Esophagus squamous epithelium (tissue), 5 donors: ENCODE results near the gene SYNRG. TPM values are rescaled to one million over a fixed set of nuclear protein-coding genes. Genes with fewer than 3 reads are reported as not detected.
"Not testable (repeated sequence)": the region's sequence is repeated elsewhere in the genome, so short reads cannot be mapped to it uniquely, and the experiment has no call there.

ENCODE experiments used
- DNase-seq: peaks from one replicate; lab custom pipeline; 2025; lab: John Stamatoyannopoulos, UW
- H3K27ac ChIP-seq, 4 donors: fragments of 200-600 bp; sonication (generic); one replicate each; pipeline ENCODE4 v1.5.1; 2016 to 2019; ENCODE audit warnings: mild to moderate bottlenecking in 1 of 4
- H3K27me3 ChIP-seq, 4 donors: fragments of 200-600 bp; sonication (generic); 1 replicate in 3 of 4; 2 replicates in 1 of 4; pipeline versions ENCODE4 v1.5.1 to v1.6.0; 2017 to 2021; ENCODE audit warnings: antibody characterized with exemption in 1 of 4
- H3K36me3 ChIP-seq, 3 donors: fragments of 200-600 bp; sonication (generic); one replicate each; pipeline ENCODE4 v1.5.1; 2016 to 2019
- H3K4me1 ChIP-seq, 3 donors: fragments of 200-600 bp; sonication (generic); one replicate each; pipeline ENCODE4 v1.5.1; 2017 to 2019
- H3K4me3 ChIP-seq, 4 donors: fragments of 200-600 bp; sonication (generic); 1 replicate in 3 of 4; 2 replicates in 1 of 4; pipeline ENCODE4 v1.5.1; 2016 to 2019; ENCODE audit warnings: mild to moderate bottlenecking in 2 of 4, moderate library complexity in 1 of 4
- H3K9me3 ChIP-seq, 3 donors: fragments of 200-600 bp; sonication (generic); one replicate each; pipeline ENCODE4 v1.5.1; 2016 to 2019
- POLR2A ChIP-seq, 4 donors: fragments of 450-650 bp; IDR thresholded peaks; one replicate each; pipeline ENCODE4 v1.6.1; 2017; ENCODE audit warnings: antibody characterized with exemption in 4 of 4, mild to moderate bottlenecking in 4 of 4, moderate library complexity in 3 of 4
- WGBS, 2 donors: methylation state at CpG; one replicate each; pipeline ENCODE4 v1.1.5; 2018; 5-methylcytosine and 5-hydroxymethylcytosine counted together
- intact Hi-C: fragments of 100-400 bp; cut with DNase I; formaldehyde crosslinking; loops from one replicate; pipeline ENCODE4 v1.15.0; 2022
- total RNA-seq, 4 donors: library from RNA; depleted of rRNA; stranded (reverse); fragments of >200 nt; gene quantifications; one replicate each; pipeline ENCODE4 v1.1.0, GENCODE V29; 2016
- TF ChIP-seq, protein P1 (sequence below), 6 experiments: fragments of 450-650 bp in 4 of 6; fragments of 200-600 bp in 2 of 6; sonication (generic) in 2 of 6; IDR thresholded peaks; one replicate each; pipeline ENCODE4 v1.5.1; 2016 to 2019; ENCODE audit warnings: antibody characterized with exemption in 6 of 6, mild to moderate bottlenecking in 4 of 6, moderate library complexity in 4 of 6
- donor health status: DM: yes; HTN: yes; CAD: no.

Gene SYNRG
- total RNA-seq, 4 donors from 2014 or later = 16.5 to 24.2 (median 21.3) TPM

GRCh38 chr17:37640015-37640414, 30.8 kb upstream of the SYNRG start:
- Histone ChIP-seq H3K27ac (no peak overlapping the region), H3K4me1 (peaks cover 0 to 51% (median 11%) of the 10 kb centered on the region in 3 donors), H3K36me3 (peaks cover 0 to 66% (median 4%) of the 10 kb centered on the region in 3 donors), H3K4me3 (no peak overlapping the region), H3K9me3 (no peaks in the 10 kb centered on the region), H3K27me3 (peaks cover 0 to 10% (median 0%) of the 10 kb centered on the region in 4 donors)
- no peak for DNase-seq
- TF ChIP-seq POLR2A (IDR thresholded peaks at IDR 0.05) = no peak
- intact Hi-C loops = no loop called here

DNA sequence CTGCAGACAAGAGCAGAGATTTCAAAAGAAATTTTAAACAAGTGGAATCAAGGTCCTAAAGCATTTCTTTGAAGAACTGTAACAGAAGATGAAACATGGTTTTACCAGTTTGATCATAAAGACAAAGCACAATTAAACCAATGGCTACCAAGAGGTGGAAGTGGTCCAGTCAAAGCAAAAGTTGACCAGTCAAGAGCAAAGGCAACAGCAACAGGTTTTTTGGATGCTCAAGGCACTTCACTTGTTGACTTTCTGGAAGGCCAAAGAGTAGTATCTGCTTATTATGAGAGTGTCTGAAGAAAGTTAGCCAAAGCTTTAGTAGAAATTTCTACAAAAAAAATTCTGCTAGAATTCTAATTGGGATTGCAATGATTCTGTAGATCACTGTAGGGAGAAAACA, 28.7 kb upstream of the SYNRG start:
- Histone ChIP-seq H3K4me1 (peaks cover 0 to 41% (median 8%) of the 10 kb centered on the region in 3 donors), H3K27me3 (no peaks in the 10 kb centered on the region), H3K4me3 (no peak overlapping the region), H3K27ac (no peak overlapping the region), H3K36me3 (peaks cover 0 to 87% (median 4%) of the 10 kb centered on the region in 3 donors), H3K9me3 (no peaks in the 10 kb centered on the region)
- no peak for DNase-seq
- no peak for TF ChIP-seq POLR2A (IDR thresholded peaks at IDR 0.05)
- TF ChIP-seq, protein P1, sequence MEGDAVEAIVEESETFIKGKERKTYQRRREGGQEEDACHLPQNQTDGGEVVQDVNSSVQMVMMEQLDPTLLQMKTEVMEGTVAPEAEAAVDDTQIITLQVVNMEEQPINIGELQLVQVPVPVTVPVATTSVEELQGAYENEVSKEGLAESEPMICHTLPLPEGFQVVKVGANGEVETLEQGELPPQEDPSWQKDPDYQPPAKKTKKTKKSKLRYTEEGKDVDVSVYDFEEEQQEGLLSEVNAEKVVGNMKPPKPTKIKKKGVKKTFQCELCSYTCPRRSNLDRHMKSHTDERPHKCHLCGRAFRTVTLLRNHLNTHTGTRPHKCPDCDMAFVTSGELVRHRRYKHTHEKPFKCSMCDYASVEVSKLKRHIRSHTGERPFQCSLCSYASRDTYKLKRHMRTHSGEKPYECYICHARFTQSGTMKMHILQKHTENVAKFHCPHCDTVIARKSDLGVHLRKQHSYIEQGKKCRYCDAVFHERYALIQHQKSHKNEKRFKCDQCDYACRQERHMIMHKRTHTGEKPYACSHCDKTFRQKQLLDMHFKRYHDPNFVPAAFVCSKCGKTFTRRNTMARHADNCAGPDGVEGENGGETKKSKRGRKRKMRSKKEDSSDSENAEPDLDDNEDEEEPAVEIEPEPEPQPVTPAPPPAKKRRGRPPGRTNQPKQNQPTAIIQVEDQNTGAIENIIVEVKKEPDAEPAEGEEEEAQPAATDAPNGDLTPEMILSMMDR (IDR thresholded peaks at IDR 0.05) = no peak
- intact Hi-C loops = no loop called here

DNA sequence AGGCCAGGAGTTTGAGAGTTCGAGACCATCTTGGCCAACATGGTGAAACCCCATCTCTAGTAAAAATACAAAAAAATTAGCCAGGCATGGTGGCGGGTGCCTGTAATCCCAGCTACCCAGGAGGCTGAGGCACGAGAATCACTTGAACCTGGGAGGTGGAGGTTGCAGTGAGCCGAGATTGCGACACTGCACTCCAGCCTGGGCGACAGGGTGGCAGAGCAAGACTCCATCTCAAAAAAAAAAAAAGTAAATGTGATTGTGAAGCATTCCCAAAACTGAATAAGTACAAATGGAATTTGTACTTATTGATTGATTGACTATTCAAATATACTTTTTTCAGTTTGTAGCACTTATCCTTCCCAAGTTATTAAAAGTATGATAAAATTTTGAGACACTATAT, 7.2 kb upstream of the SYNRG start:
- DNase-seq, H3K27me3 ChIP-seq, H3K27ac ChIP-seq, H3K4me1 ChIP-seq, H3K4me3 ChIP-seq, H3K9me3 ChIP-seq, intact Hi-C loops: not testable (repeated sequence)
- peaks cover 0 to 91% (median 8%) of the 10 kb centered on the region in 3 donors for H3K36me3 ChIP-seq
- WGBS, 2 donors = 90 to 93% methylated on average over 6 of the region's 6 CpGs

DNA sequence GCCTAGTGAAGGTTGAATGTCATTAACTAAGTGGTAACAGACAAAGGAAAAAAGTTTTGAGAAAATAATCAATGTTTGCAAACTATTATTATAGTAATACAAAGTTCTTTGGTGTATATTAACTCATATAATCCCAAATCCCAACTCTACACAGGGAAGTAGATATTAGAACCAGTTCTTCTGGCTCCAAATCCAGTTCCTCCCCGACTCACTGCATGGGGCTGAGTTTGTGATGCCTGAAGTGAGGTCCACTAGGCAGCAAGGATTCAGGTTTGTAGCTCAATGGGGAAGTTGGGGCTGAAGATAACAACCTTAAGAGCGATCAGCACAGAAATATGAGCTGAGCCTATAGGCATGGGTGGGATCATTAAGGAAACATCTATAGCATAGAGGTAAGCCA, 5.6 kb upstream of the SYNRG start:
- Histone ChIP-seq H3K9me3 (no peaks in the 10 kb centered on the region), H3K4me1 (peaks cover 0 to 9% (median 2%) of the 10 kb centered on the region in 3 donors), H3K27ac (peak overlapping the region in 2 of 4 donors; percentile 19 to 60), H3K27me3 (no peaks in the 10 kb centered on the region), H3K4me3 (no peak overlapping the region), H3K36me3 (peaks cover 0 to 75% (median 8%) of the 10 kb centered on the region in 3 donors)
- TF ChIP-seq, protein P1 (IDR thresholded peaks at IDR 0.05) = no peak
- no peak for DNase-seq
- WGBS, 2 donors = 65 to 76% methylated on average over 2 of the region's 2 CpGs
- intact Hi-C loops = no loop called here

GRCh38 chr17:37614391-37614790, 5.2 kb upstream of the SYNRG start:
- H3K4me3 ChIP-seq = no peak overlapping the region
- TF ChIP-seq, protein P1 (IDR thresholded peaks at IDR 0.05) = no peak
- TF ChIP-seq POLR2A (IDR thresholded peaks at IDR 0.05) = no peak
- 57 to 63% methylated on average over 5 of the region's 5 CpGs for WGBS, 2 donors
- no peaks in the 10 kb centered on the region for H3K9me3 ChIP-seq
- peak overlapping the region in 2 of 4 donors; percentile 19 to 60 for H3K27ac ChIP-seq
- intact Hi-C loops = no loop called here
- no peak for DNase-seq
- no peaks in the 10 kb centered on the region for H3K27me3 ChIP-seq
- peaks cover 0 to 71% (median 8%) of the 10 kb centered on the region in 3 donors for H3K36me3 ChIP-seq
- peaks cover 0 to 13% (median 4%) of the 10 kb centered on the region in 3 donors for H3K4me1 ChIP-seq

DNA sequence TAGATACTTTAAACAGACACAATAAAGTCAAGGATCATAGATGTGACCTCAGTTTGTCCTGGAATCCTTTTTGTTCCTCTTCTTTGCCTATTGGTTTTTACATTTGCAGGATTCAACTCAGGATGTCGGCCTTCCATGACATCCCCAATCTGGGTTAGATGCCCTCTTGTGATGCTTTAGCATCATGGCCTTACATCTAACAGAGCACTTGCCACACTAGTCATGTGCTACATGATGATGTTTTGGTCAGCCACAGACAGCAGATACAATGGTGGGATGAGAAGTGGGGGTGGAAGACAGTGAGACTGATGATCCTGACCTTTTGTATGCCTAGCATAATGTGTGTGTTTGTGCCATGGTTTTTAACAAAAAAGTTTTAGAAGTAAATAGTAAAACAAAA, 1.8 kb upstream of the SYNRG start:
- DNase-seq = no peak
- Histone ChIP-seq H3K4me1 (peaks cover 5 to 38% (median 8%) of the 10 kb centered on the region in 3 donors), H3K27ac (no peak overlapping the region), H3K9me3 (no peaks in the 10 kb centered on the region), H3K4me3 (no peak overlapping the region), H3K27me3 (no peaks in the 10 kb centered on the region), H3K36me3 (peaks cover 0 to 36% (median 3%) of the 10 kb centered on the region in 3 donors)
- TF ChIP-seq, protein P1 (IDR thresholded peaks at IDR 0.05) = no peak
- TF ChIP-seq POLR2A (IDR thresholded peaks at IDR 0.05) = no peak
- intact Hi-C loops = no loop called here
- WGBS, 2 donors = 79 to 83% methylated on average over 1 of the region's 1 CpG

DNA sequence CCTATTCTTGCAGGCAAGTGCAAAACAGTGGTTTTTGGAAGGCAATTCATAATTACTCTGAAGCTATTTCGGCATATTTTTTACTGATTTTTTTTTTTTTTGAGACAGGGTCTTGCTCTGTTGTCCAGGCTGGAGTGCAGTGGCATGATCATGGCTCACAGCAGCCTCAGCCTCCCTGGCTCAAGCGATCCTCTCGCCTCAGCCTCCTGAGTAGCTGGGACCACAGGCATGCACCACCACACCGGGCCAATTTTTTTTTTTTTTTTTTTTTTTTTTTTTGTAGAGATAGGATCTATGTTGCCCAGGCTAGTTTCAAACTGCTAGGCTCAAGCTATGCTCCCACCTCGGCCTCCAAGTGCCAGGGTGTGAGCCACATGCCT, 813 bp upstream of the SYNRG start:
- Histone ChIP-seq H3K4me3 (peak overlapping the region; percentile 79 to 100 (median 90)), H3K4me1 (peaks cover 8 to 47% (median 14%) of the 10 kb centered on the region in 3 donors), H3K27ac (peak overlapping the region in 3 of 4 donors; percentile 95 to 98 (median 96)), H3K36me3 (peaks cover 0 to 30% (median 3%) of the 10 kb centered on the region in 3 donors)
- WGBS, 2 donors = 61 to 75% methylated on average over 5 of the region's 5 CpGs
- H3K9me3 ChIP-seq, DNase-seq, intact Hi-C loops, H3K27me3 ChIP-seq: not testable (repeated sequence)
